ENCODE results near the gene DNAJB1.
"Not testable (repeated sequence)": the region's sequence is repeated elsewhere in the genome, so short reads cannot be mapped to it uniquely, and the experiment has no call there.

Gene DNAJB1

DNA sequence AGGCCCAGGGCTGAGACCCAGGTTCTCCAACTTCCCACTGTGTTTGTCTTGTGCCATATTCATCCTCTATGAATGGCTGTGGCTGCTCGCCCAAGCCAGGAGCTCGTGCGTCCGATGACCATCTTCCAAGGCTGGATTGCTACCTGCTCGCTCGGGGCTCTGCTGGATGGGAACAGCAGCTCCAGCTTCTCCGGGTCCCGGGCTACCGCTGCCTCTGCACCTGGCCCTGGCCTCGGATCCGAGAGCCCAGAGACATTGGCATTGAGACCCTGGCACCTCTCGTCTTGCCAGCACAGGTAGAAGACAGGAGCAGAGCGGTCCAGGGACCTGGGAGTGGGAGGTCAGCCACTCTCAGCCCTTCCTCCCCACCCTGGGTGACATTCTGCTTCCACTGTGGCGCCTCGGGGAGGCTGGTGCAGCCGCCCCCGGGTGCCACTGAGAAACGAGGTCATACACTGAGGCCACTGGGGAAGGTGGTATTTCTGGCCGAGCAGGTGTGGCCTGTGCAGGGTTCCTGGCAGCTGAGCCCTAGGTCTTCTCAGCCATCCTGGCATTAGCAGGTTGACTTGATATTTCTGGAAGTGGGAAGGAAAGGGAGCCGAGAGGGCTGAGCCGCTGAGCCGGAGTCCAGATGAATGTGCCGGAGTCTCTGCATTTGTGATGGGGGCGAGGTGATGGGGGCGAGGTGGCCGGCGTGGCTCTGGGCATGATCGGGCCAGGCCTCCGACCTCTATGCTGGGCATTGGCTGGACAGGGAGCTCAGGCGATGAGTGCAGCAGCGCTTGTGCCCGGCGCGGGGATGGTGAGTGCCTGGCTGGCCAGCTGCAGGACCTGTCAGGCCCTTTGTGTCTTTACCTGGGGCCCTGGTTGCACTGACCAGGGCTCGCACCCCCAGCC is 35.1 kb upstream of the DNAJB1 start:
- no peak for DNase-seq

DNA sequence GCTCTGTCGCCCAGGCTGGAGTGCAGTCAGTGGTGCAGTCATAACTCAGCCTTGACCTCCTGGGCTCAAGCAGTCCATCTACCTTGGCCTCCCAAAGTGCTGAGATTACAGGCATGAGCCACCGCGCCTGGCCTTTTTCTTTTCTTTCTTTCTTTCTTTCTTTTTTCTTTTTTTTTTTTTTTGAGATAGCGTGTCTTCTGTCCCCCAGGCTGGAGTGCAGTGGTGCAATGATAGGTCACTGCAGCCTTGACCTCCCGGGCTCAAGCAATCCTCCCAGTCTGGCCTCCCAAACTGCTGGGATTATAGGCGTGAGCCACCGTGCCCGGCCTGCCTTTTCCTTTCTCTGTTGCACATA is 33.8 kb upstream of the DNAJB1 start:
- DNase-seq, result not testable (repeated sequence)

DNA sequence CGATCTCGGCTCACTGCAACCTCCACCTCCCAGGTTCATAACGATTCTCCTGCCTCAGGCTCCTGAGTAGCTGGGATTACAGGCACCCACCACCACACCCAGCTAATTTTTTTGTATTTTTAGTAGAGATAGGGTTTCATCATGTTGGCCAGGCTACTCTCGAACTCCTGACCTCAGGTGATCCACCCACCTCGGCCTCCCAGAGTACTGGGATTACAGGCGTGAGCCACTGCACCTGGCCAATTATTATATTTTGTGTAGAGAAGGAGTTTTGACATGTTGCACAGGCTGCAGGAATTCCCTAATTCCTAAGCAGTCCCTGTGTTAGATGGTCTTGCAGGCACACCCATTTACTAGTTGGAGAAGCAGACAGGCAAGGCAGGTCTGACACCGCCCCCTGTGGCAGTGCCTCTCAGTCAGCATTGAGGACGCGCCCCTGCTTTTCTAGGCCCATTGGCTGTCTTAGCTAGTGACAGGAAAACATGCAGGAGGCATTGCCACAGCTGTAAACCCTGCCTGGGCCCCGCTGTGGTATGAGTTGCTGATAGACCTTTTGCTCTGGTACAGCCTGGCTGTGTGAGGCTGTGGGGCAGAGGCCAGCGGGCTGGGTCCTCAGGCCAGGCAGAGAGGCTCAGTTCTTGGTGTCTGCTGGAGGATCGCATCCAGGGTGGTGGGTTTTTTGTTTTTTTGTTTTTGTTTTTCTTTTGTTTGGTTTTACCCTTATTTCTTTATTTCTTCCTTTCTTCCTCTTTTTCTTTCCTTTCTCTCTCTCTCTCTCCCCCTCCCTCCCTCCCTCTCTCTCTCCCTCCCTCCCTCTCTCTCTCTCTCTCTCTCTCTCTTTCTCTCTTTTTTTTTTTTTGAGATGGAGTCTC is 33.2 kb upstream of the DNAJB1 start:
- DNase-seq, result peak; percentile 72

DNA sequence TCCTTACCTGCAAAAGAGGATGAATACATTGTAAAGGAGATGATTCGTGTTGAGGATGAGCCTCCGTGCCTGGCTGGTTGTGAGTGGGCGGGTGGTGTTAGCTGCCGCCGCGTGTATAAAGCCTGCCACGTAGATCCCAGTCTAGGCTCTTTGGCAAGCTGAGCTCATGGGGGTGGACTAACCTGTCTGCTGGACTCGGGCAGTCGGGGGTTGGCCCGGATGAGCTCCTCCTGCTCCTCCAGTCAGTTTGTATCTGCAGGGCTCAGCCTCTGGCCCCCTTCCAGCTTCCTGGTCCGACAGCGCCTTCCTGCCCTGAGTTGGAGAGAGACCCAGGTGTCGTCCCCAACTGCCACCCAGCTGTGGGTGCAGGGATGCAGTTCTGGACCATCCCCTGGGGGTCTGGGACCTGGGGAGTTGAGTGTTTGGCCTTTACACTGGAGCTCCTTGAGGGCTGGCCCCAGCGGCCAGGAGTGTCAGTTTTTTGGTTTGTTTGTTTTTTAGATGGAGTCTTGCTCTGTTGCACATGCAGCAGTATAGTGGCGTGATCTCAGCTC is 32.1 kb upstream of the DNAJB1 start:
- DNase-seq, result no peak

DNA sequence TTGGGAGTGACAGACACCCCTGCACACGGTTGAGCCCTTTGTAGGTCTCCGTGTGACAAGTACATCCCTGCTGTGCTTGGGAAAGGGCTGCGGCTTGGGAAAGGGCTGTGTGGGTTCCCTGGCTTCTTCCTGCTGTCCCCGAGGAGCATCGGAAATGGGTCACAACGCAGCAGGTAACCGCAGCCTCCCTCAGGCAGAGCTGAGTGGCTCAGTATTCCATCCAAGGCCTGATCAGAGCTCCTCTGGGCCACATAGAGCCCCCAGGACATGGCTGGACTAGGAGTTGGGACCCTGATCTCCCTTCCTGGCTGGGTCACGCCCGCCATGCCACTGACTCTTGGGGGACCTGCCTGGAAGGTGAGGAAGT is 27.5 kb upstream of the DNAJB1 start:
- no peak for DNase-seq

DNA sequence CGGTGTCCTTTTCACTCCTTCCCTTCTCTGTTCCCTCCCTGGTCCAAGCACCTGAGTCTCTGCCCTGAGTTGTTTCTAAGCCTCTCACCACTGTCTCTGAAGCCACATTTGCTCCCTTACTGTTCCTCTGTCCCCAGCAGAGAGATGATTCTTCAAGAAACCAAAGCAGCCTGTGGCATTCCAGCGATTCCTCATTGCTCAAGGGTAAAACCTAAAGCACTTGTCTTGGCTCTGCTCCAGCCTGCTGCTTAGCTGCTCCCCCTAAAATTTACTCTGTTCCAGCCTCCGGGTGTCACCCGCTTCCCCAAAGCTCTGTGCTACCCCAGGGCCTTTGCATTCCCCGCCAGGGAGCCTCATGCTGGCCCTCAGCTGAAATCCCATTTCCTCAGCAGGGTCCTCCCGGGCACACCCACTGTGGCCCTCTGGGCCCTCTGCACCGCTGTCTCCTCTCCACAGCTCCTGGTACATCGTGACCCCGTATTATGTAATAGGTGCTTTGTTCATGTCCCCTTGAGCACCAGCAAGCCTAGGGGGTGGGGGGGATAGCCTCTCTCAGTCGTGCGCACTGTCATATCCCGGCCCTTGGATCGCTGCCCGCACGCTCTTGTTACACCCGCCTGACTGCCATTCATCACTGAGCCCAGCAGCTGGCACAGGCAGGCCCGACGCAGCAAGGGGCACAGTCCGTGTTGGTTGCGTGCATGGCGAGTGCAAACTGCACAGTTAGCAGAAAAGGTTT is 26.9 kb upstream of the DNAJB1 start:
- no peak for DNase-seq

DNA sequence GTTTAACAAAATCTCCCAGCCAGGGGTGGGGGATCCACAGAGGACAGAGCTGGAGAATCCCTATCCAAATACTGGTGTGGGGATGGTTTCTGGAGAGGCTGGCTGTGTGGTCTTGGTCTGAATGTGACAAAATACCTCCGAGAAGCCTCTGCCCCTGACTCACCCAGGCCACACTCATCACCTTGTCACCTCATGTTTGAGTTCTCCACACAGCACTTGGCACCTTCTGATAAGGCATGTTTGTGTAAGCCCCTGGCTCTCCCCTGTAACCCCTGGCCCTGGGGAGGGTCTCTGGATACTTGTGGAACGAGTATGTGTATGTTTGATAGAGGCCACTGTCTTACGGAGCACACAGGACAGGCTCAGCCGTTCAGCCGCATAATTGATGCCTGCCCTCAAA is 25.9 kb upstream of the DNAJB1 start:
- no peak for DNase-seq

DNA sequence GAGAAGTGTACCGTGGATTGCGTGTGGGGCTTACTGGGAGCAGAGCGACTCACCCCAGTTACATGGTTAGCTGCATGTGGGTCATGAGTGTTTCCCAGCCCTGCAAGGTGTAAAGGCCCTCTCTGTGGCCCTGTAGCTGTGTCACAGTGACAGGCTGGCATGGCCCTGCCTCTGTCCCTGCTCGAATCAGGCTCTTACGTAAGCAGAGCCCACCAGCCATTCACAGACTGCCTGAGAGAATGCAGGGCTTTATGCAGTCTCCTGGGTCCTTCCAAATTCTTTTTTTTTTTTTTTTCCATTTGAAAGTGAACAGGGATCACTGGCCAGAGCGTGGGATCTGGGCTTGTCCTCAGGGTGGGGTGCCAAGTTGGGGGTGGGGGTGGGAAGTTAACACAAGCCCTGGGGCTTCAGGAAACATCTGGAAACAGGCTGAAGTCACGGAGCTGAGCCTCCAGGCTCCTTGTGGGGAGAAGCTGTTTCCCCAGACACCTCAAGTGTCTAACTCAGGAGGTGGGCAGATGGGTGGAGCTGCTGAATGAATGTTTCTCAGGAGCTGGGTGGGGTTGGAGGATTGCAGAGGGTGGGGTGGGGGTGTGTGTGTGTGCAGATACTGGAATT is 24.6 kb upstream of the DNAJB1 start:
- no peak for DNase-seq

DNA sequence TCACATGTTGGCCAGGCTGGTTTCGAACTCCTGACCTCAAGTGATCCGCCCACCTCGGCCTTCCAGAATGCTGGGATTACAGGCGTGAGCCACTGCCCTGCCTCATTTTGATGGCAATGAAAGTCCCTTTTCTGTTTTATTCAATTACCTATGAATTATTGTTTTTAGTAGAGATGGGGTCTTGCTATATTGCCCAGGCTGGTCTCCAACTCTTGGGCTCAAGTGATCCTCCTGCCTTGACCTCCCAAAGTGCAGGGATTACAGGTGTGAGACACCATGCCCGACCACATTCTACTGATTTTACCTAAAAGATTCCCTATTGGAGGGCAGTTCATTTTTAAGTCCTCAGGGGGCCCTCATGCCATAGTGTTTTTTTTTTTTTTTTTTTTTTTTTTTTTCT is 23.8 kb upstream of the DNAJB1 start:
- DNase-seq, result not testable (repeated sequence)

DNA sequence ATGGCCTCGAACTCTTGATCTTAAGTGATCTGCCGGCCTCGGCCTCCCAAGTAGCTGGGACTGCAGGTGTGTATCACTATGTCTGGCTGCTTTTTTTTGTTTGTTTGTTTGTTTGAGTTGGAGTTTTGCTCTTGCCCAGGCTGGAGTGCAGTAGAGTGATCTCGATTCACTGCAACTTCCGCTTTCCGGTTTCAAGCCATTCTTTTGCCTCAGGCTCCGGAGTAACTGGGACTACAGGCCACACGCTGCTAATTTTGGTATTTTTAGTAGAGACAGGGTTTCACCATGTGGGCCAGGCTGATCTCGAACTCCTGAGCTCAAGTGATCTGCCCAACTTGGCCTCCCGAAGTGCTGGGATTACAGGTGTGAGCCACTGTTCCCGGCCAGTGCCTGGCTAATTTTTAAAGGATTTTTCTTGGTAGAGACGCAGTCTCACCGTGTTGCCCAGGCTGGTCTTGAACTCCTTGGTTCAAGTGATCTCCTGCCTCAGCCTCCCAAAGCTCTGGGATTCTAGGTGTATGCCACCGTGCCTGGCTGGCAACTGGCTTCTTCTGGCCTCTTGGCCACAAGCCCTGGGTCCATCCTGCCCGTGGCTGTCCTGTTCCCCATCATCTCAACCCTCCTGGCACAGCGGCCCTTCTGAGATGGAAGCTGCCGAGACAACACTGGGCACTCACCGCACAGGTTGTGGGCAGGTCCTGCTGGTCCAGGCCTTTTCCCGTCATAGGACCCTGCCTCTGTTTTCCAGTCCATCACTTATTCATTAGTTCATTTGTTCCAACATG is 22.7 kb upstream of the DNAJB1 start:
- no peak for DNase-seq

DNA sequence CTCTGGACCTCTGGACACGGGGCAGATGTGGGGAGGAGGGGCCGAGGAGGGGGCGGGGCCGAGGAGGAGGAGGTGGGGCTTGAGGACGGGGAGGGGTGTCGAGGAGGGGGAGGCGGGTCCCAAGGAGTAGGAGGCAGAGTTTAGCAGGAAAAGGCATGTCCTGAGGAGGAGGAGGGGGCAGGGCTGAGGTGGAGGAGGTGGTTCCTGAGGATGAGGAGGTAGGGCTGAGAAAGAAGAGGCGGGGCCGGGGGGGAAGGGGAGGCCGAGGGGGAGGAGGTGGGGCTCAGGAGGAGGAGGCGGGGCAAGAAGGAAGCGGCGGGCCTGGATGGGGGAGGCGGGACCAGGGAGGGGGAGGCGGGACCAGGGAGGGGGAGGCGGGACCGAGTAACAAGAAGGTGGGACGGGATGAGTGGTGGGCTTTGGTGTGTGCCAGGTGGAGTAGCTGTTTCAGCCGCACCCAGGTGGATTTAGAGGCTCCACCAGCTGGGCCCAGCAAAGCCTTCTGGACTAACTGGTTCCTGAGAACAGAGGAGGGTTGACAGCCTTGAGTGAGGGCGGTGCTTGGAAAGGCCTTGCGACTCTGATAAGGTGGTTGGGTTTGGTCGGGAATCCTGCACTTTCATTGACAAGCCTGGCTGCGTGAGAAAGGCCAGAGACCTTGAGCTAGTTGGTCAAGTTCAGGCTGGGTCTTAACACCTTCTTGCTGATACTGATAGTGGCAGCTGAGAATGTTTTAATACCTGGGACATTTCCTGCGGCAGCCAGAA is 18.9 kb upstream of the DNAJB1 start:
- DNase-seq, result no peak

DNA sequence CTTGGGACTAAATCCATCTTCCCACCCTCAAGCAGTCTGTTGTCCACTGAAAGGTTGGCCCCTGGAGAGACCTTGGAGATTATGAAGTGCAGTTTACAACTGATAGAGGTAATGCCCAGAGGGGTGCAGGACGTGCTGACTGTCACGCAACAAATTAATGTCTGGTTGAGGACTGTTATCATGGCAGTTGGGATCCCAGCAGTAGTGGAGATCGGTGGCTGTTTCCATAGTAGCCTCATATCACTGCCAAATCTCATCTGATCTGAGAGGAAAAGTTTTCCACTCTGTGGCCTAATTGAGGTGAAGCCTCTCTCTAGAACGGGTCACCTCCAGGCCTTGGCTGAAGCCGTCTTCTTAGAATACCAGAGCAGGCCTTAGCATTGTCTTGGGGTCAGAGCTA is 15.3 kb upstream of the DNAJB1 start:
- DNase-seq, result no peak

DNA sequence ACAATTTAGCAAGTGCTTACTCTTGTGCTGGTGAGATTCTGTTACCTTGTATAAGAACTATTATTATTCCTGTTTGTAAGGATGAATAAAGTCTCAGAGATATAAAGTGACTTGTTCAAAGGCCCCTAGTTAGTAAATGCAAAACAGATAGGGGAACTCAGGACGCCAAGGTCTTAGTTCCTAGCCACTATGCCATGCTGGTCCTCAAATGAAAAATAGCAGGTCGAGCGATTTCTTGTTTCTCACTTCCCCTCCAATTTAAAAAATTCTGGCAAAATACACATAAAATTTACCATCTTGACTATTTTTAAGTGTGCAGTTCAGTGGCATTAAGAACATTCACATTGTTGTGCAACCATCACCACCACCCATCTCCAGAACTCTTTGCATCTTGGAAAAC is 12.3 kb upstream of the DNAJB1 start:
- DNase-seq, result no peak

DNA sequence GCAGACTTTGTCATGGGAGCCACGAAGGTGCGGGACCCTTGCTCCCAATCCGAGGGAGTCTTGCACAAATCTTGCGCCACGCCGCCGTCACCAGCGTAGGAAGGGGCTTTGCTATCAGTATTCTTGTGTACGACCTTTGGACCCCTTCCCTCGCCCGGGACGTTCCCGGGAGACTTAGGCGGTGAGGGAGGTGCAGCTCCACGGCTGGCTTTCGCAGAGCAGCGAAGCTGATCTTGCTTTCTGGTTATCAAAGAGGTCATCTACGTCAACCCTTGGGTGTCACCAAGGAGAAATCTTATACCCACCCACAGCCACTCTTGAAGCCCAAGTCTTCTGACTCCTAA is 11.8 kb upstream of the DNAJB1 start:
- DNase-seq, result no peak

DNA sequence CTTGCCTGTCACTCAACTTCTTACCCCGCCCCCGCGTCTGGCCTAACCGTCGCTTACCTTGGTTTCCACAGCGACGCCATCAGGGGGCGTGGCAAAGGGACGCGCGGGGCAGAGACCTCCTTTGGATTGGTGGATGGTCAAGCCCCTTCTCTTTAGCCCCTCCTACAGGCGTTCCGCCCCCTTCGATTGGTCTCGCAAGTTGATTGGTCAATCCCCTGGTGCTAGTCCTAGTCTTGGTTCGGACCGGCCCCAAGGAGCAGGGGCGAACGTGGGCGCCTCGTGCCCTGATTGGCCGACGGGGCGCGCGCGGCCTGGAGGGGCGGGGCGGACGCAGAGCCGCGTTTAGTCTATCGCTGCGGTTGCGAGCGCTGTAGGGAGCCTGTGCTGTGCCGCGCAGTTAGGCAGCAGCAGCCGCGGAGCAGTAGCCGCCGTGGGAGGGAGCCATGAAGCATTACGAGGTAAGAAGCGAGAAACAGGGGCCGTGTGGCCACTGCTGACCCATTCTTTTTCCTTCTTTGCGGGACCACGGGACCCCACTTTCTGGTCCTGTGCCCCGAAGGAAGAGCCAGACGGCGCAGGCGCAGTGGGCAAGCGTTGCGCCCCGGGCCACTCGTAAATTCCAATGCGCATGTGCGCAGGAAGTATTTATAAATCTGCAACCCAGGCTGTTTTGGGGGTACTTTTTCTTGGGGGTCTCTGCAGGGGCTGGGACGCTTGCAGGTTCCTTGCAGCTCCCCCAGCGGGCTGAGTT is 11.2 kb upstream of the DNAJB1 start, which contains the start of gene TECR:
Gene TECR, plus strand, starts transcription at position 341 of the 751 bp plus-strand sequence. Its CDS starts 103 bp downstream, at position 444.
- peak; percentile 100 for DNase-seq

DNA sequence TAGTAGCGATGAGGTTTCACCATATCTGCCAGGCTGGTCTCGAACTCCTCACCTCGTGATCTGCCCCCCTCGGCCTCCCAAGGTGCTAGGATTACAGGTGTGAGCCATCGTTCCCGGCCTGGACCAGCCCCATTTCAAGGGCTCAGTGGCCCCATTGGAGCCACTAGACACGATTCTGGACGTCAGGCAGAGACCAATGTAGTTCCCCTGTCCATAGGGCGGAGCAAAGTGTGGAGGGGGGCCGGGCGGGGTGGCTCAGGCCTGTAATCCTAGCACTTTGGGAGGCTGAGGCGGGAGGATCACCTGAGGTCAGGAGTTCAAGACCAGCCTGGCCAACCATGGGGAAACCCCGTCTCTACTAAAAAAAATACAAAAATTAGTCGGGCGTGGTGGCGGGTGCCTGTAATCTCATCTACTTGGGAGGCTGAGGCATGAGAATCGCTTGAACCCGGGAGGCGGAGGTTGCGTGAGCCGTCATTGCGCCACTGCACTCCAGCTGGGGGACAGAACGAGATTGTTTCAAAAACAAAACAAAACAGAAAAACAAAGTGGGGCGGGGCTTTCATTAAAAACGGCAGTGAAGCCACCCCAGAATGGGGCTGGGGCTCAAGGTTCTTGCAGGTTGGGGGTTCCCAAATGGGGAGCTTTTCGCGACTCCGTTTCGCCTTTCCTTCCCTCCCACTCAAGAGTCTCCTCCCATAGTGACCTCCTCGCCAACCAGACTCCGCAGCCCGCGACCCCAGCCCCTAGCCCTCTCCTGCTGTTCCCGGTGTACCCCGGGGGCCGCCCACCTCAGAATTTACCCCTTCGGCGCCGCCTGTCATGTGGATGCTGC is 10.4 kb upstream of the DNAJB1 start:
- DNase-seq, result no peak

DNA sequence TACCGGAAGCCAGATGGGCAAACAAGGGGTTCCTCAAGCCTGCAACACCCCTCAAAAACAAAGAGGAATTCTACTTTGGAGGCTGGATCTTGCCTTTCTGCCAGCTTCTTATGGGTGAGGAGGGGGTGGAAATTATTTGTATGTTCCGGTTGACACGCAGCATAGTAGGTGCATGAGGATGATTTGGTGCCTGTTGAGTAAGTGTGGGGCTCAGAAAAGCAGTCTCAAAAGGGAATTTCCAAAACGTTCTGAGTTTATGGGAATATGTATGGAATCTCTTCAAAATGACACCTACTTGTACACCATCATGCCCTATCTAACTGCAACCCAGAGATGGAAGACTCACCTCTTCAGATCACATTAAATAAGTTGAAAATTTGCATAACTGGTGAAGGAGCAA is 8.2 kb upstream of the DNAJB1 start:
- DNase-seq, result no peak

DNA sequence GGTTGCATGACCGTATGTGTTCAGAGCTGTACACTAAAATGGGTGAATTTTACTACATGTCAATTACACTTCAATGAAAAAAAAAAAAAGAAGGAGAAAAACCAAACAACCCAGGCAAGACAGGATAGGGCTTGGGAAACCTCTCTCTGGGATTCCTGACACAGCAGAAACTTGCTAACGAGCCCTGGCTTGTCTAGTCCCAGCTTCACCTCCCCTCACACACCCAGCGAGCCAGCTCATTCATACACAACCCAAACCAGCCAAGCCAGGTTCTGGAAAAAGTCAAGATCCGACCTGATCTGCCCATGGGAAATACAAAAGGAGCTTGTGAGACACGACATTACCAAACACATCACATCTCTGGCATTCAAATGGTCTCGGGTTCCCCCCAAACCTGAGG is 7.5 kb upstream of the DNAJB1 start:
- no peak for DNase-seq

DNA sequence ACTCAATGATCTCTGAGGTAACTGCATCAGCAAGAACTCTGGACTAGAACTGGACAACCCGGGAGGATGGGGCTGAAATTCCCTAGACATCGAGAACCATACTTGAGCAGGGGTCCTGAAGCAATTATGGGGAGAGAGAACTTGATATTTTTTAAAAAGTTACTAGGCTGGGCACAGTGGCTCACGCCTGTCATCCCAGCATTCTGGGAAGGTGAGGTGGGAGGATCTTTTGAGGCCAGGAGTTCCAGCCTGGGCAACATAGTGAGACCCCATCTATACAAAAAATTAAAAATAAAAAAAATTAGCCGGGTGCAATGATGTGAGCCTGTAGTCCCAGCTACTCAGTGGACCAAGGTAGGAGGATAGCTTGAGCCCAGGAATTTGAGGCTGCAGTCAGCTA is 2.3 kb upstream of the DNAJB1 start:
- DNase-seq, result no peak

All from activated effector memory CD4-positive, alpha-beta T cell treated with Interleukin-2 at 50 U/mL for 16 hours (primary cell).